Sigmoid colon (tissue), 3 donors: ENCODE results near the gene DISP2.

Experiments
- CTCF ChIP-seq, 4 experiments: fragments of 450-650 bp in 3 of 4; fragments of 200-600 bp in 1 of 4; IDR thresholded peaks; one replicate each; pipeline ENCODE4 v1.5.1; 2016 to 2019; ENCODE audit warnings: antibody characterized with exemption in 4 of 4, mild to moderate bottlenecking in 3 of 4, moderate library complexity in 2 of 4
- POLR2A ChIP-seq, 2 donors: fragments of 450-650 bp; IDR thresholded peaks; one replicate each; pipeline ENCODE4 v1.6.1; 2016; ENCODE audit warnings: antibody characterized with exemption in 2 of 2, mild to moderate bottlenecking in 2 of 2, moderate library complexity in 2 of 2

GRCh38 chr15:40338921-40339620 lies 18.9 kb upstream of the DISP2 start:
- TF ChIP-seq CTCF (IDR thresholded peaks at IDR 0.05) (no peak), POLR2A (IDR thresholded peaks at IDR 0.05) (peak in 1 of 2 donors; percentile 9)
